Smooth muscle cell of the brain vasculature (primary cell): ENCODE data around the gene SLC7A7.
"Not testable (repeated sequence)": the region's sequence is repeated elsewhere in the genome, so short reads cannot be mapped to it uniquely, and the experiment has no call there.

Experiments
- DNase-seq: peaks from one replicate; pipeline ENCODE4 v3.0.0-alpha.2; 2012; ENCODE audit warnings: low read depth, low spot score

Gene SLC7A7

GRCh38 chr14:22814941-22815713 is at the start of gene SLC7A7:
TSS of gene SLC7A7 (minus strand) at chr14:22815435. CDS start at chr14:22813398, 2,037 bp downstream.
- DNase-seq: no peak

DNA sequence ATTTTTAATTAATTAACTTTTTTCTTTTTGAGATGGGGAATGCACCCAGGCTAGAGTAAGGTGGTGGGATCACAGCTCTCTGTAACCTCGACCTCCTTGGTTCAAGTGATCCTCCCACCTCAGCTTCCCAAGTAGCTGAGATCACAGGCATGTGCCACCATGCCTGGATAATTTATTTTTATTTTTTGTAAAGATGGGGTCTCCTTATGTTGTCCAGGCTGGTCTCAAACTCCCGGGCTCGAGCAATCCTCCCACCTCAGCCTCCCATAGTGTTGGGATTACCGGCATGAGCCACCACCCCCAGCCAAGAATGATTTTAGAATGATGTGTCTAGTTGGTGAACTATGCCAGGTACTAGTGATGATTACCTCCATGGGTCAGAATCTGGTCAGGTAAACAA is 49.7 kb upstream of the SLC7A7 start:
- no peak for DNase-seq

GRCh38 chr14:22861651-22862050 is 46.4 kb upstream of the SLC7A7 start:
- no peak for DNase-seq

DNA sequence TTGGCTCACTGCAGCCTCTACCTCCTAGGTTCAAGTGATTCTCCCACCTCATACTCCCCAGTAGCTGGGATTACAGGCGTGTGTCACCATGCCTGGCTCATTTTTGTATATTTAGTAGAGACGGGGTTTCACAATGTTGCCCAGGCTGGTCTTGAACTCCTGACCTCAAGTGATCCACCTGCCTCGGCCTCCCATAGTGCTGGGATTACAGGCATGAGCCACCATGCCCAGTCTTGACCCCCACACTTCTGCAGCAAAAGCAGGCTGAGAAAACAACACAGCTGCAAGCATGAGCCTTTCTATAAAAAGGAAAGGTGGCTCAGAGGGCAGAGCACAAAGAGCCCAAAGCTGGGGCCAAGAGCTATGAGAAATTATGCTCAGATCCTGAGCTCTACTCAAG is 45.1 kb upstream of the SLC7A7 start:
- not testable (repeated sequence) for DNase-seq

DNA sequence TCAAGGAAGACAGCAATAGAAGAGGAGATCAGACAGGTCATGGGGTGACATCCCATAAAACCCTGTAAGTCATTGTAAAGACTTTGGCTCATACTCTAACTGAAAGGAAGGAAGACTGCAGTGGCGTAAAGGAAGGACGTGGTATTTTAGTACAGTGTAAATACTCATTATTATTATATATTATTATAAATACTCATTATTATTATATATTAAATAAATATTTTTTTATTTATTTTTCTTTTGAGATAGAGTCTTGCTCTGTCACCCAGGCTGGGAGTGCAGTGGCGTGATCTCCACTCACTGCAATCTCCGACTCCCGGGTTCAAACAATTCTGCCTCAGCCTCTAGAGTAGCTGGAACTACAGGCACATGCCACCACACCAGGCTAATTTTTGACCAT is 41.2 kb upstream of the SLC7A7 start:
- no peak for DNase-seq

DNA sequence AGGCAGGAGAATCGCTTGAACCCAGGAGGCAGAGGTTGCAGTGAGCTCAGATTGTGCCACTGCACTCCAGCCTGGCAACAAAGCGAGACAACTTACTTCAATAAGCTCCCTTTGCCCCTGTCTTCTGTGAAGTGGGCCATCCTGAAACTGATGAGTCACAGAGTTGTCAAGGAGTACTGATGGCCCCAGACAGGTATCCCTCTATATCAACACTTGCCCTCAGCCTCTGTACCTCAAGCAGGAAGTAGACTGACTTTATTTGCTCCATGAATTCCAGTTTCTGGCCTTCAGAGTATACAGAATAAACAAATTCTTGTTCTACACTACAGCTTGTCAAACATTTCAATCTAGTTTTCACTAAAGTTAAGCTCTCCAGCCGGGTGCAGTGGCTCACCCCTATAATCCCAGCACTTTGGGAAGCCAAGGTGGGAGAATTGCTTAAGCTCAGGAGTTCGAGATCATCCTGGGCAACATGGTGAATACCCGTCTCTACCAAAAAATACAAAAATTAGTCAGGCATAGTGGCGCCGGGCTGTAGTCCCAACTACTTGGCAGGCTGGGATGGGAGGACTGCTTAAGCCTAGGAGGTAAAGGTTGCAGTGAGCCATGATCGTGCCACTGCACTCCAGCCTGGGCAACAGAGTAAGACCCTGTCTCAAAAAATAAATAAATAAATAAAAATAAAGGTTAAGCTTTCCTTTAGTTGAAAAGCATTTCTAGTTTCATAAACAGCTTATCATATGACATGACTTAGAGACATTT is 39.9 kb upstream of the SLC7A7 start:
- no peak for DNase-seq

- not testable (repeated sequence) for DNase-seq
Observed at GRCh38 chr14:22854296-22854695, 39.1 kb upstream of the SLC7A7 start.

GRCh38 chr14:22852940-22853767 is 37.9 kb upstream of the SLC7A7 start:
- DNase-seq: peak; percentile 65

DNA sequence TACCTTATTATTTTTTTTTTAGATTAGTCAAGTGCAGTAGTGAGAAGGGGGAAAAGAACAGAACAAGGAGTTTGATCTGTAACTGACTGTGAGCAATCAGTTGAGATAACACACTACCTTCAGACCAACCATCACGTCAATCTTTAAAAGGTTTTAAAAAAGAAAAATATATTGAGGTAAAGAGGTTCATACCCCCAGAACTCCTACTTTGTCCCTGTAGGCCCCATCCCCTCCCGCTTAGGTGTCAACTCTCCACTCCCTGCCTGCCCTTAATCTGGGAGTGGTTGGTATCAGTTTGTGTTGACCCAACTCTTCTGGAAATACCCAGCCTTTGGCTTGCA is 37.3 kb upstream of the SLC7A7 start:
- no peak for DNase-seq

GRCh38 chr14:22852178-22852577 is 36.9 kb upstream of the SLC7A7 start:
- not testable (repeated sequence) for DNase-seq

DNA sequence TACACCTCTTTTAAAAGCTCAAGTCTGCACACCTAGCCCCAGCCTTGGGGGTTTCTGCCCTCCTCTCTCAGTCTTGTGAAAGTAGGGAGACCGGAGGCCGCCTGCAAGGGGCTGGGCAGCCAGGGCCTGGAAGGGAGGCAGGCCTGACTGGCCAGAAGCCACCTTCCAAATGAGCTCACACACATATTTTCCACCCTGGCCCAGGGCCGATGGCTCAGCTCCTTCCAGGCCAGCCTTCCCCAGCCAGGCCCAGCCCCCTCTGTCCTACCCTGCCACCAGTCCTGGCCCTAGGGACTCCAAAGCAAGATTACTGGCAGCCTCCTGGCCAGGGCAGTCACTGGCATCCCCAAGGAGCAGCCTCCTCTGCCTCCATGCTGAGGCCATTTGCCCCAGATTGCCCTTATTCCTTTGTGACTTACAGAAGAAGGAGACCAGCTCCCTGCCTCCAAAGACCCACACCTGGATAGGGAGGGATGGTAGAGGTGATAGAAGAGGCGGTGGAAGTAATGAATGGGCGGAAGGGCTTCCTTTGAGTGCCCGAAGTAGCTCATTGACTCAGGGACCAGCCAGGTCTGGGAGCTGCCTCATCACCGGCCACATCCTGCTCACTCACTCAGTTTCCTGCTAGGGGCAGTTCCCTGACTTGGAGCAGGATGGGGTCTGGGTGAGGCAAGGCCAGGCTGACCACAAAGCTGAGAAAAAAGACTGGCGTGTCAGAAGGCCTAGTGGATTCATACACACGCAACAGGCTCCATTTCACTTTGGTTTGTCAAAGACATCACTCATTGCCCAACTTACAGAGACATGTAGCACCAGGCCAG is 35.9 kb upstream of the SLC7A7 start:
- DNase-seq: no peak

DNA sequence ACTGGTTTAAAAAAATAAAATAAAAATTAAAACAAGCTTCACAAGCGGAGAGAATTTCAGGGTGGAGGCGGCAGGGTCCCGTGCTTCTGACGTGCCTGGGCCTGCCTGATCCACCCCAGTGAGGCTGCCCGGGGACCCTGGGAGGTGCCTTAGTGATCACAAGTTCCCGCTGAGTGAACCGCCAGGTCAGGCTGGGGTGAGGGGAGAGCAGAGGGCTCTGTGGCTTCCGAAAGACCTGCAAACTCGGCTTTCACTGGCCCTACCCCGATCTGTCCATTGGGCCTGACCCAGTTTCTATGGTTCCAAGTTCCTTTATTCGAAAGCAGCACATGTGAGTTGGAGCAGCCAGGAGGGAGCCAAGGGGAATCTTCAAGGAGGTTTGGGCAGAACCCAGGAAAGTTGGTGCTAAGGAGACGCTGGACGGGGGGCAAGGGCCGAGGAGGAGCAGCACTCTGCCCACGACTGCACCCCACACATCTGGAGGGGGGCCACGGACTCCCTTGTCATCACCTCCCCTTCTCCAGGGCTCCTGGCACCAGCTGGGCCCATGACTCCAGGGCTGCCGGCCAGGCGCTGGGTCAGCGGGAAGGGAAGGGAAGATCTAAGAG is 34.1 kb upstream of the SLC7A7 start:
- DNase-seq: no peak

GRCh38 chr14:22848351-22849164 is 33.3 kb upstream of the SLC7A7 start:
- peak; percentile 88 for DNase-seq

DNA sequence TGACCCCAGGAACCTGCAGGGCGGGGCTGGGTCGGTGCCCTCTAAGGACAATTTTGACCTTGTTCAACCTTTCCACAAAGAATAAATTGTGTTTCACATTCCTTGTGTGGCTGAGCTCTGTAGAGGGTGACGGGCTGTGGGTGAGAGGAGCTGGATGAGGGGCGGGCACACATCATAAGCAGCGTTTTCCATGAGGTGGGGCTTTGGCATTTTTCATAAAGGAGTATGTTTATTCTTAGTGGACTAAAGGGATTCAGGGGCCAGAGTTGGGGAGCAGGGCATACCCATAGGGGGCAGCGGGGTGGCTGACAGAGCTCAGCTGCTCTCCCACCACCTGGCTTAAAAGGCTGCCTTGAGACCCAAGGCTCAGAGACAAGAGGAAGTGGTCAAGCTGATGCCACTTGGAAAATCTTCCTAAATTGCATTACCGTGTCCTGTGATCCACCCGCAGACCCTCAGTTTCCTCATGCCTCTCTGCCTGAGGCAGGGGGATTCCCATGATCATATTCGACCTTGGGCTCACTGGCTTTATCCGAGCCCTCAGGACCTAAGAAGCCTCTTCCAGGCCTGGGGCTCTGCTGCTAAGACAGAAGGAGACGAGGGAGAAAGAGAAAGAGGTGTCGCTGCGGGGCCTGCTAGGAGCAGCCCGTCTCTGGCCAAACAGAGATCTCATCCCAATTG is 32.6 kb upstream of the SLC7A7 start:
- DNase-seq: no peak

- DNase-seq: no peak
Observed at GRCh38 chr14:22846811-22847307, 31.6 kb upstream of the SLC7A7 start.

DNA sequence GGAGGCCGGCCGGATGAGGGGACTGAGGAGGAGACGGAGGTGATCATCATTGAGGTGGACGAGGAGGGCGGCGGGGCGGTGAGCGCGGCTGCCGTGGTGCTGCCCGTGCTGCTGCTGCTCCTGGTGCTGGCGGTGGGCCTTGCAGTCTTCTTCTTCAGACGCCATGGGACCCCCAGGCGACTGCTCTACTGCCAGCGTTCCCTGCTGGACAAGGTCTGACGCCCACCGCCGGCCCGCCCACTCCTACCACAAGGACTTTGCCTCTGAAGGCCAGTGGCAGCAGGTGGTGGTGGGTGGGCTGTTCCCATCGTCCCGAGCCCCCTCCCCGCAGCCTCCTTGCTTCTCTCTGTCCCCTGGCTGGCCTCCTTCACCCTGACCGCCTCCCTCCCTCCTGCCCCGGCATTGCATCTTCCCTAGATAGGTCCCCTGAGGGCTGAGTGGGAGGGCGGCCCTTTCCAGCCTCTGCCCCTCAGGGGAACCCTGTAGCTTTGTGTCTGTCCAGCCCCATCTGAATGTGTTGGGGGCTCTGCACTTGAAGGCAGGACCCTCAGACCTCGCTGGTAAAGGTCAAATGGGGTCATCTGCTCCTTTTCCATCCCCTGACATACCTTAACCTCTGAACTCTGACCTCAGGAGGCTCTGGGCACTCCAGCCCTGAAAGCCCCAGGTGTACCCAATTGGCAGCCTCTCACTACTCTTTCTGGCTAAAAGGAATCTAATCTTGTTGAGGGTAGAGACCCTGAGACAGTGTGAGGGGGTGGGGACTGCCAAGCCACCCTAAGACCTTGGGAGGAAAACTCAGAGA is 30.8 kb upstream of the SLC7A7 start:
- DNase-seq: no peak

DNA sequence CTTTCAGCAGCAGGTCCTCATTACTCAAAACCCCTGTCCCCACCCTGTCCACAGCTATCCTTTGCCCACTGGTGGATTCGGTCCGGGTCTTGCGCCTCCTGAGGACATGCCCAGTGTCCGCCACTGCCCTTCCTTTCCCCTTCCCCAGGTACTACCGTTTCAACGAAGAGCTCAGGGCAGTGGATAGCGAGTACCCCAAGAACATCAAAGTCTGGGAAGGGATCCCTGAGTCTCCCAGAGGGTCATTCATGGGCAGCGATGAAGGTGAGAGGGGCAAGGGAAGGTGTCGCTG is 29.8 kb upstream of the SLC7A7 start:
- DNase-seq: no peak

DNA sequence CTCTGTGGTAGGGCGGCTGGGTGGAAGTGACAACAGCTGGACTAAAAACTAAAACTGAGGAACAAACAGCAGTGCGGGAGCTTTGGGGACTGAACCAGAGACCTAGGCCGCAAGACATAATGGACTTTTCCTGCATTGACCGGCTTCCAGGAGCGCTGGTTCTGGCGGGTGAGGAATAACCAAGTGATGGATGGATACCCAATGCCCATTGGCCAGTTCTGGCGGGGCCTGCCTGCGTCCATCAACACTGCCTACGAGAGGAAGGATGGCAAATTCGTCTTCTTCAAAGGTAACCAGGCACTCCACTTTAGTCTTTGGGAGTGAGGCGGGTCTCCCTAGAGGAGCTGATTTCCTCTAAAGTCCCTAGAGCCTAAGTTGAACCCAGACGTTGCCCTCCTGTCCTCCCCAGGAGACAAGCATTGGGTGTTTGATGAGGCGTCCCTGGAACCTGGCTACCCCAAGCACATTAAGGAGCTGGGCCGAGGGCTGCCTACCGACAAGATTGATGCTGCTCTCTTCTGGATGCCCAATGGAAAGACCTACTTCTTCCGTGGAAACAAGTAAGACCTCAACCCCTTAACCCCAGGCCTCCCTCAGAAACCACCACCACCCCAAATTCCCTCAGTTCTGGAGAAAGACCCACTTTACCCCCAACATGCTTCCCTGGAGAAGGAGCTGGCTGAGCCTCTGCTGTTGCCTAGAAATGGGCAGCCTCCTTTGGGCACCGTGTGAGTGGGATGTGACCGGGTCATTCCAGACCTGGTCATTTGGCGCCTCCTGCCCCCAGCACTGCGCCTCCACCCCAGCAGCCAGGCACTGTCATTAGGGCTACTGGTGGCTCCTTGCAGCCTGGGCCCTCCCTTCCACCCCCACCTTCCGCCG is 29.2 kb upstream of the SLC7A7 start:
- DNase-seq: no peak
